Epithelial cell of prostate (primary cell): ENCODE data around the gene CHODL.

Experiments
- DNase-seq: peaks from one replicate; pipeline ENCODE4 v3.0.0-alpha.2; 2011; ENCODE audit warnings: low read depth, low spot score
- H3K27ac ChIP-seq: fragments of 450-650 bp; 2 replicates; pipeline ENCODE4 v1.5.1; 2017; ENCODE audit warnings: mild to moderate bottlenecking

Gene CHODL

GRCh38 chr21:18285379-18285778 lies 40.7 kb downstream of the CHODL start:
- DNase-seq: no peak
- H3K27ac ChIP-seq: no peak overlapping the region

GRCh38 chr21:18289876-18290275 lies 45.2 kb downstream of the CHODL start:
- DNase-seq: no peak
- H3K27ac ChIP-seq: no peak overlapping the region

DNA sequence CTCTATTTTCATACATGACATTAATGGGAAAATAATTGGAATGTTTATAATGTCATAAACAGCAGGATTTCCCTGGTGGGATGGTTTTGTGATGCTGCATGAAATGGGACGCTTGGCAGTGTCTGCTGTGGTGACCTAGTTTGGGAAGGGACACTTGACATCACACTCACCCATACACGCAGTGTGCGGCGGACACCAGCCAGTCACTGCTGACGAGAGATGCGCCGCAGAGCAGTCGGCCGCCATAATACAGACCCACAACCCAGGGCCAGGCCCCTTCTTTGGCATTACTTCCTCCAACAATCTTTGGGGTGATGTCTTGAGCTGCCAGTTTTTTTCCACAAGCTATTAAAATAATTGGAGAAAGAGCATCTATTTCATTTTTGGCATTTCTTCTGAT lies 49.5 kb downstream of the CHODL start:
- no peak for DNase-seq
- no peak overlapping the region for H3K27ac ChIP-seq

DNA sequence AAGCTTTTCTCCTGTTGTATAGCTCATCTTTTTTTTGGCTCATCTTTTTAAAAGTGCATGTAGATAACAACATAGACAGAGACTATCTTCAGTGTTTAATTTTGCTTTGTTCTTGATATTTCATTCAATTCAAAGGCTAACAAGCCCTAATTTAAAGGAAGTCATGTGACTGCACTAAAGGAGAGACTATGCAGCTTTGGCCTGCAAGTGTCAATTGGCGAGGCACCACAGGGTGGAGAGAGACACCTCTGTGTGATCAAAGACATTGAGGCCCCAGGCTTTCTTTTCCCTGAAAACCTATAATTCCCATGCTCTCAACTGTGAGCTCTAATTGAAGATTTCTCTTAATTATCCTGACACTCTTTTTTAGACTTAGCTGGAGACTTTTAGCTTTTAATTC lies 53.6 kb downstream of the CHODL start:
- DNase-seq: no peak
- H3K27ac ChIP-seq: no peak overlapping the region
